ENCODE data around the gene ANP32B.
"Not testable (repeated sequence)": the region's sequence is repeated elsewhere in the genome, so short reads cannot be mapped to it uniquely, and the experiment has no call there.

ANP32B gene

GRCh38 chr9:97982683-97983588, at the start of gene ANP32B:
Gene ANP32B, plus strand, starts transcription at chr9:97983341. Its CDS starts 215 bp downstream, at chr9:97983556.
- DNase-seq (ENCODE audit: low read depth), result peak; percentile 92

DNA sequence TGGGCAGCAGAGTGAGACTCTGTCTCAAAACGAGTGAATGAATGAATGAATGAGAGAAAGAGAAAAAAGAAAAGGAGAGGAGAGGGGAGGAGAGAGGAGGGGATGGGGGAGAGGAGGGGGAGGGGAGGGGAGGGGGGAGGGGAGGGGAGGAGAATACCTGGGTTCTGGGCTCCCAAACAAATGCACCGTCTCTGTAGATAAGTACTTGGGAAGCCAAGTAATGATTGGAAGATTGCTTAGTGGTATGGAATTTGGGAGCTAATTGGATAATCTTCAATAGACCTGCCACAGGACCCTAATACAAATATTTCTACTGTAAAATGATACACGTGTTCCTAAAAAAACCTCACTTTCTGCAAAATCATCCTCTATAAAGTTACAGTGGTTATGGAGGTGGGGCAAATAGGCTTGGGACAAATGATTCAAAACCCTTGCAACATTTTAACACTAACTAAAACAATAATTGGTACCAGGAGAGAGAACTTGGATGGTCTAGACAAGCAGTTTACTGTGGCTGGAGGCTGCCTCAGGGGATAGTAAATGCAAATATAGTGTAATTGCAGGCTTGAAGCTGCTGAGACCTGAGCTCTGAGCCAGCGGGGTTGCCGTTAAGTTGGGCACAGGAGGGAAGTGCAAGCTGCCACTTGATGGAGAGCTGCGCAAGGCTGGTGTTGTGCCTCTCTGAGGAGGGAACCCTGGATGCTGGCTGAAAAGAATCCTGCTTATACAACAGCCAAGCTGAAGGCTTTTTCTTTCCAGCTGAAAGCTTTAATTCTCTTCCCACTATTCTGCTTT, 48.6 kb upstream of the ANP32B start:
- DNase-seq (ENCODE audit: low read depth), result peak; percentile 19

DNA sequence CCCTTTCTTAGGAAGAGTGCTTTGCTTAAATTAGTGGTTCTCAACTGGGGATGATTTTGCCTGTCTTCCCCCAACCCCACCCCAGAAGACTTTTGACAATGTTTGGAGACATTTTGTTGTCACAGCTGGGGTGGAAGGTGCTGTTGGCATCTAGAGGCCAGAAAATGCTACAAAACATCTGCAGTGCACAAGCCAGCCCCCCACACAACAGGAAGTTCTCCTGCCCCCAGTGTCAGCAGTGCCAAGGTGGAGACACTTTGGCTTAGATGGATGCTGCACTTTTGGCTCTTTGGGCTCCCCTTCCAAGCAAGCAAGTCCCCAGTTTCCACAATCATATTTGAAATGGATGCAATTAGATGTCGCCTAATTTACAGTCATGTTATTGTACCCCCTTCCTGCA, 47.9 kb upstream of the ANP32B start:
- DNase-seq (ENCODE audit: low read depth), result no peak

DNA sequence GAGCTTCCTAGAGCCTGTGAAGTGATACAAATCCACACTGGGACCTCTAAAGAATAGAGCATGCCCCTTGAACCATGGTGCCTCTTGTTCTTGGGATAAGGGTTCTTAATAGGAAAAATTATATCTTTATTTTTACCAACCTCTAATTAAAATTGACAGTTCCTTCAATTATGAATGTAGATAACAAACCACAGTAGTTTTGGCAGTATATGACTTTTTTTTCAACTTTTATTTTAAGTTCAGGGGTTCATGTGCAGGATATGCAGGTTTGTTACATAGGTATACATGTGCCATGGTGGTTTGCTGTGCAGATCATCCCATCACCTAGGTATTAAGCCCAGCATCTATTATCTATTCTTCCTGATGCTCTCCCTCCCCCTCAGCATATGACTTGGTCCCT, 46.1 kb upstream of the ANP32B start:
- DNase-seq (ENCODE audit: low read depth), result no peak

DNA sequence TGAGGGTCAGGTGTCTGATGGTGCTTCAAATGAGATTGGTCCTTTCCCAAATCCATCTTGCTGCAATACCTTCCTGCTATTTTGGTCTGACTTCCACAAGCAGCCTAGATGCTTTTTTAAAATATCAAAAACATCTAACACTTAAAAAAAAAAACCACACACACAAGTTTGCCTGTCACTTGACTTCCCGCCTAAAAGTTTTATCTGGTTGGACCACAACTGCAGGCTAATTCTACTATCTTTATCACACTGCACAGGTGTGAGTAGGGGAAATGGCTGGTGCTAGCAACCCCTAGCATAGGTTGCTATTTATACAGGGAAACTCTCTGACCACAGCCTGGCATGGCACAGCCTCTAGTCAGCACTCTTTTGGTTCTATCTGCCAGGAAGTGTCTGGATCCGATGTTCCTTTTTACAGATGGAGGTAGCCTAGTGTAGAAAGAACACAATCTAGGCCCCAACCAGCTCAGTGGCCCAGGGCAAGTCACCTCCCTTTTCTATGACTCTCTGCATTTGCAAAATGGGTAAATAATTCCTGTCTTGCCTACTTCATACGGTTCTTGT, 45.0 kb upstream of the ANP32B start, which contains the start of gene HEMGN:
TSS of gene HEMGN (minus strand) at position 92 of the 564 bp plus-strand sequence. CDS start at position 56, 36 bp downstream.
- DNase-seq (ENCODE audit: low read depth), result no peak

GRCh38 chr9:97940233-97940632, 42.9 kb upstream of the ANP32B start:
- DNase-seq (ENCODE audit: low read depth), result no peak

DNA sequence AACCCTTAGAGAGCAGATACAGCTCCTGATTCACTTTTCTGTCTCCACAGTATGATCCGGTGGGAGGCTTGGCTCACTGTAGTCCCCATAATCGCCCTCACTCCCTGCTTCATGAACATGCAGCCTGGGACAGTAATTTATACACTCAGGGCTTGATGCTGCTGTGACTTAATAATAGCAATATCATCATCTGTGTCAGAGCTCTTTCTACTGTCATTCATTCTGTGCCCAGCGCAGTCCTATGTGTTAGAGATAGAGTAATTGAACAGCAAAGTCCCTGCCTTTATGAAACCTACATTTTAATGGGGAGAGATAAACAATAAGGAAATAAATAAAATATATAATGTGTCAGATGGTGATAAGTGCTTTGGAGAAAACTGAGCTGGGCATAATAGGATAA, 42.4 kb upstream of the ANP32B start:
- no peak for DNase-seq (ENCODE audit: low read depth)

- no peak for DNase-seq (ENCODE audit: low read depth)
Observed at GRCh38 chr9:97941323-97941722, 41.8 kb upstream of the ANP32B start.

DNA sequence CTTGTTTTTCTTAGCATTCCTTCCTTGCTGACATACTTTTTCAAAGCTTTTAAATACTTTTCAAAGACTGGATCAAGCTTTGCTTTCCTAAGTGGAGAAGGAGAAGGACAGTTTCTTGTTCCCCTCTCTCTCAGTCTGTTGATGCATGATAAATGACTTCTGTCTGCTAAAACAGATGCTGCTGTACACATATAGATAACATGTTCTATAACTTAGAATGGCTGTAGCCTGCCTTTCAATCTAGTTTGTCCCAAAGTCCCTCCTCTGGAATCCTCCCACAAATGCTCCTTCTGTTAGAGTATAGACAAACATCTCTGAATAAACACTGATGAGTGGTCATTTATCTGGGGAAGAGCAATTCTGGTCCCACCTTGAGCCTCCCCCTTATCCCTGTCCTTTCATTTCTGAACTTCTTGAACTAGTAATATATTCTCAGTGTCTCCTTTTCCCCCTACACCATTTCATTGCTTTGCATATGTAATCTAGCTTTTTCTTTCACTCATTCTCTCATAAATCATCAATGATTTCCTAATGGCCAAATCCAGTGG, 39.8 kb upstream of the ANP32B start:
- DNase-seq (ENCODE audit: low read depth), result no peak

- DNase-seq (ENCODE audit: low read depth), result no peak
Observed at GRCh38 chr9:97944612-97945011, 38.5 kb upstream of the ANP32B start.

DNA sequence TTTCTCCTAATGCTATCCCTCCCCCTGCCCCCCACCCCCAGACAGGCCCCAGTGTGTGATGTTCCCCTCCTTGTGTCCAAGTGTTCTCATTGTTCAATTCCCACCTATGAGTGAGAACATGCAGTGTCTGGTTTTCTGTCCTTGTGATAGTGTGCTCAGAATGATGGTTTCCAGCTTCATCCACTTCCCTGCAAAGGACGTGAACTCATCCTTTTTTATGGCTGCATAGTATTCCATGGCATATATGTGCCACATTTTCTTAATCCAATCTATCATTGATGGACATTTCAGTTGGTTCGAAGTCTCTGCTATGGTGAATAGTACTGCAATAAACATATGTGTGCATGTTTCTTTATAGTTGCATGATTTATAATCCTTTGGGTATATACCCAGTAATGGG, 37.7 kb upstream of the ANP32B start:
- not testable (repeated sequence) for DNase-seq (ENCODE audit: low read depth)

DNA sequence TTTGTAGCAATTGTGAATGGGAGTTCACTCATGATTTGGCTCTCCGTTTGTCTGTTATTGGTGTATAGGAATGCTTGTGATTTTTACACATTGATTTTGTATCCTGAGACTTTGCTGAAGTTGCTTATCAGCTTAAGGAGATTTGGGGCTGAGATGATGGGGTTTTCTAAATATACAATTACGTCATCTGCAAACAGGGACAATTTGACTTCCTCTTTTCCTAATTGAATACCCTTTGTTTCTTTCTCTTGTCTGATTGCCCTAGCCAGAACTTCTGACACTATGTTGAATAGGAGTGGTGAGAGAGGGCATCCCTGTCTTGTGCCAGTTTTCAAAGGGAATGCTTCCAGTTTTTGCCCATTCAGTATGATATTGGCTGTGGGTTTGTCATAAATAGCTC, 36.0 kb upstream of the ANP32B start:
- not testable (repeated sequence) for DNase-seq (ENCODE audit: low read depth)

- not testable (repeated sequence) for DNase-seq (ENCODE audit: low read depth)
Observed at GRCh38 chr9:97950873-97951272, 32.3 kb upstream of the ANP32B start.

DNA sequence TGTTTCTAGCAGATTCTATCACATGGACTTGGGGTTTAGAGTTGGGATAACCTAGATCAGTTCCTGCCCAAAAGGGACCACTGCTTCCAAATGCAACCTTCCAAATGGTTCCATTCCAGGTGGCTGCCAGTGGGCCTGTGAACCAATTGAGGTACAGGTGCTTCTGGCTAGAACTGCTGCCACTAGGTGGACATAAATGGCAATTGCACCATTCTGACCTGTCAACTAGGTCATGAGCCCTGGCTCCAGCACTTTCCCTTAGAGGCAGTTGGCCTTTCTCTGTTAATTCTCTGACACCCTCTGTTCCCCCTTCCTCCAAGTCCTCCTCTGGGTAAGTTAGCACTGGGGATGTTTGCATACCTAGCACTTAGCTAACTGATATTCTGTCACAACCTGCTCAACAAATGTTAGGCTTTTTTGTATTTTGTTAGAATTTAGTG, 28.6 kb upstream of the ANP32B start:
- DNase-seq (ENCODE audit: low read depth), result no peak

GRCh38 chr9:97956331-97956730, 26.8 kb upstream of the ANP32B start:
- no peak for DNase-seq (ENCODE audit: low read depth)

- no peak for DNase-seq (ENCODE audit: low read depth)
Observed at GRCh38 chr9:97958812-97959511, 24.2 kb upstream of the ANP32B start.

DNA sequence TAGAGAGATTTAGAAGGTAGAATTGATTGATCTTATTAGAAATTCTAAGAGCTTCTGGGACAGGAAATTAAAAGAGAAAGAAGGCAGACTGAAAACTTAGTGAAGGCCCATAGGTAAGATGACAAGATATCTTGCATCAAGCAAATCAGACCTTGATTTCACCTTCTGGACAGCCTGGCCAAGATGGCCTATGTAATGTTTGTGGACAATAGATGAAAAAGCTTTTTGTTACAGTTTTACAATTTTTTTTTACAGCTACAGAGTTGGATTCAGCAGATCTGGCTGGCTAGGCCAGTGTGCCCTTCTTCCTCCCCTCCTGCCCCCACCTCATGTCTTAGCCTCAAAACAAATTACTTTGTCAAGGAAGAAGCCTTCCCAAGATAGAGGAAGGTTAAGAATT, 23.6 kb upstream of the ANP32B start:
- no peak for DNase-seq (ENCODE audit: low read depth)

DNA sequence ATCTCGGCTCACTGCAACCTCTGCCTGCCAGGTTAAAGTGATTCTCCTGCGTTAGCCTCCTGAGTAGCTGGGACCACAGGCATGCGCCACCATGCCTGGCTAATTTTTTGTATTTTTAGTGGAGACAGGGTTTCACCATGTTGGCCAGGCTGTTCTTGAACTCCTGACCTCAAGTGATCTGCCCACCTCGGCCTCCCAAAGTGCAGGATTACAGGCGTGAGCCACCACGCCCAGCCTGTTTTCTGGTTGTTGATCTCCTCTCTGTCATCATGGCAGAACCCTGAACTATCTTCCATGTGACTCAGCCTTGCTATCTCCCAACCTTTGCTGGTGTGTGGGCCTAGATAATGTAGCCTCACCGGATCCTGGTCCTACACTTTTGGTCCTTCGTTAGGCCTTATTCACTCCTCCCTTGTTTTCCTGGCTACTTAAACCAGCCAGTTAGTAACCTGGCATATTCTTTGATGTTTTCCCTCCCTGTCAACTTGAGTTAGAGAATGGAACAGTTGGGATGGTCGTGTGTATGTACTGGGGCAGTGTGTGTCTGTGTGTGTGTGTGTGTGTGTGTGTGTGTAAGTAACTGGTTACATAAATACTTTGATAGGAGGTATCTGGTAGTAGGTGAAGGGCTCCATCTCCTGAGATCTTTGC, 22.3 kb upstream of the ANP32B start:
- DNase-seq (ENCODE audit: low read depth), result not testable (repeated sequence)

- no peak for DNase-seq (ENCODE audit: low read depth)
Observed at GRCh38 chr9:97961361-97961760, 21.8 kb upstream of the ANP32B start.

DNA sequence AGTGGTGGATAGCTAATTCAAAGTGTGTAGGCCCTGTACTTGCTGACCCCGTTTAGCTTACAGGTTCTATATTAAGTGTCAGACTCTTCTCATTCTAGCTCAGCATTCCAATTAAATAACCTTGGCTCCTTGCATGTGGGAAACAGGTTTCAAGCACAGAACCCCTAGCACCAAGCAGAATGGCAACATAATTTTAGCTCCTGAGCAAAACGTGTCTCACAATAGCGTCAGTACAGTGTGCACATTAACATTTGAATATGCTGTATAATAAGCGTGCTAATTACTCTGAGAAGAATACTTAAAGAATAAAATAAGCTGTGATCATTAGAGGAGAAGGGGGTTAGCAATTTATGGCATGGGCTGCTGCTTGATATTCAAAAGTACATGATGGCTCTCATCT, 21.0 kb upstream of the ANP32B start:
- DNase-seq (ENCODE audit: low read depth), result no peak

GRCh38 chr9:97962575-97962974, 20.6 kb upstream of the ANP32B start:
- no peak for DNase-seq (ENCODE audit: low read depth)
